WERI-Rb-1 (cell line): ENCODE results near the gene E2F8.

Source experiments
- DNase-seq: peaks from one replicate; pipeline ENCODE4 v3.0.0-alpha.2; 2020
- H3K27ac ChIP-seq: fragments of 250-450 bp; sonication (Bioruptor Pico); 2 replicates; pipeline ENCODE4 v1.5.1; 2020; ENCODE audit warnings: mild to moderate bottlenecking, moderate library complexity
- H3K27me3 ChIP-seq: fragments of 250-450 bp; sonication (Bioruptor Pico); 2 replicates; pipeline ENCODE4 v1.5.1; 2021; ENCODE audit warnings: mild to moderate bottlenecking, low read depth, moderate library complexity; ENCODE audit not compliant: insufficient read depth, severe bottlenecking
- H3K36me3 ChIP-seq: fragments of 250-450 bp; sonication (Bioruptor Pico); 2 replicates; pipeline ENCODE4 v1.5.1; 2020; ENCODE audit warnings: mild to moderate bottlenecking, moderate library complexity
- H3K4me3 ChIP-seq: 2 replicates; pipeline ENCODE4 v1.5.1; 2011; ENCODE audit warnings: low read depth, mild to moderate bottlenecking, control low read depth, low read length
- H3K9me3 ChIP-seq: fragments of 250-450 bp; sonication (Bioruptor Pico); 2 replicates; pipeline ENCODE4 v1.5.1; 2021; ENCODE audit warnings: mild to moderate bottlenecking, moderate library complexity; ENCODE audit not compliant: severe bottlenecking
- TF ChIP-seq, protein P1 (sequence below): IDR thresholded peaks from 2 replicates; pipeline ENCODE4 v1.5.1; 2011; ENCODE audit warnings: low read depth, mild to moderate bottlenecking, control low read depth, inconsistent platforms, low read length

The E2F8 gene

DNA sequence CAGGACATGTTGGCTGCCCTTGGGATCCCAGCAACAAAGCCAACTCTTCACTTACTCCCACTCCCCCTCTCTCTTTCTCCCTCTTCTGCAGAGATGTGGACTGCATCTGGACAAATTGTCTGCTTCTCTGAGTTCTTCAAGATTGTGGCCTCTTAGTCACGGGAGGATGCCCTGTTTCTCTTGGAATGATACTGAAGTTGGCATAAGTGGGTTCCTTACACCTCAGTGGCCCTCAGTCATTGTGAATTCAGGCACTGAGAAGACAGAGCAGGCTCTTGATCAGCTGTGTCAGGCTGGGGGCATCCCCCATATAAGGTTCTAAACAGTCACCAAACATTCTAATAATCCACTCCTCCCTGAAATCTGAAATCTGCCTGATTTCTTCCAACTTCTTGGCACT, 6.1 kb upstream of the E2F8 start:
- H3K36me3 ChIP-seq, result no peaks in the 10 kb centered on the region
- H3K4me3 ChIP-seq, result no peak overlapping the region
- TF ChIP-seq, protein P1, sequence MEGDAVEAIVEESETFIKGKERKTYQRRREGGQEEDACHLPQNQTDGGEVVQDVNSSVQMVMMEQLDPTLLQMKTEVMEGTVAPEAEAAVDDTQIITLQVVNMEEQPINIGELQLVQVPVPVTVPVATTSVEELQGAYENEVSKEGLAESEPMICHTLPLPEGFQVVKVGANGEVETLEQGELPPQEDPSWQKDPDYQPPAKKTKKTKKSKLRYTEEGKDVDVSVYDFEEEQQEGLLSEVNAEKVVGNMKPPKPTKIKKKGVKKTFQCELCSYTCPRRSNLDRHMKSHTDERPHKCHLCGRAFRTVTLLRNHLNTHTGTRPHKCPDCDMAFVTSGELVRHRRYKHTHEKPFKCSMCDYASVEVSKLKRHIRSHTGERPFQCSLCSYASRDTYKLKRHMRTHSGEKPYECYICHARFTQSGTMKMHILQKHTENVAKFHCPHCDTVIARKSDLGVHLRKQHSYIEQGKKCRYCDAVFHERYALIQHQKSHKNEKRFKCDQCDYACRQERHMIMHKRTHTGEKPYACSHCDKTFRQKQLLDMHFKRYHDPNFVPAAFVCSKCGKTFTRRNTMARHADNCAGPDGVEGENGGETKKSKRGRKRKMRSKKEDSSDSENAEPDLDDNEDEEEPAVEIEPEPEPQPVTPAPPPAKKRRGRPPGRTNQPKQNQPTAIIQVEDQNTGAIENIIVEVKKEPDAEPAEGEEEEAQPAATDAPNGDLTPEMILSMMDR, result no peak
- H3K27ac ChIP-seq, result no peak overlapping the region
- peaks cover 3% of the 10 kb centered on the region for H3K27me3 ChIP-seq
- DNase-seq, result no peak
- peaks cover 17% of the 10 kb centered on the region for H3K9me3 ChIP-seq

DNA sequence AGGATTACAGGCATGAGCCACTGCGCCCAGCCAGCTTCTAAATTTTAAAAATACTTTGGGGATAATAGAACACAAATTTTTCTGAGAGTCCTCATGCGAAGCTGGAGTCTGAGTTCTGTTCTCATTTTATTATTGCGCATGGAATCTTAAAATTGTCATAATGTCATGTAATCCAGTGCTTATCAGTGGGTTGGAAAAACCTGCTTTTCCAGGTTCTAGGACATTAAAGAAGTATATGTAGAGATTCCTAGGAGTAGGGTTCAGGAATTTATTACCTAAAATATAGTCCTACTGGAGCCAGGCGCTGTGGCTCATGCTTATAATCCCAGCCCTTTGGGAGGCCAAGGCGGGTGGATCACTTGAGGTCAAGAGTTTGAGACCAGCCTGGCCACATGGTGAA, 4.6 kb upstream of the E2F8 start:
- H3K4me3 ChIP-seq, result no peak overlapping the region
- TF ChIP-seq, protein P1, result no peak
- no peaks in the 10 kb centered on the region for H3K36me3 ChIP-seq
- H3K27me3 ChIP-seq, result peaks cover 3% of the 10 kb centered on the region
- no peak for DNase-seq
- H3K9me3 ChIP-seq, result peaks cover 11% of the 10 kb centered on the region
- H3K27ac ChIP-seq, result no peak overlapping the region

DNA sequence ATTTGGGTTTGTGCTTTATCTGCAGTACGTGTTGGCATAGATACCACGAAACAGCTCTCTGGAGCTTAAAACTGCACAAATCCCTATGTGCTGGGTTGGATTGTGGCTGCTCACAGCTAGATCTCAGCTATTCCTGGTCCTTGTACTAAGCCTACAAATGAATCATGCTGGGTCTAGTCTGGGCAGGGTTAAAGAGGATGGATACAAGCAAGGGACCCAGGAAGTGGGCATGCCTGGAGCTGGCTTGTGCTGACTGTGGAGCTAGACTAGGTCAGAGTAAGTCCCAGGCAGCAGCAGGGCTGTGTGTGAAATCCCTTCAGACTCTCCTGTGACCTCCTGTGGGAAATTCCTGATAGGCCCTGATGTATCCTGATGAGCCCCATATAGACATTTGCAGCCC, 3.9 kb upstream of the E2F8 start:
- DNase-seq, result no peak
- H3K9me3 ChIP-seq, result peaks cover 9% of the 10 kb centered on the region
- no peaks in the 10 kb centered on the region for H3K36me3 ChIP-seq
- H3K27me3 ChIP-seq, result peaks cover 3% of the 10 kb centered on the region
- no peak overlapping the region for H3K4me3 ChIP-seq
- no peak overlapping the region for H3K27ac ChIP-seq
- TF ChIP-seq, protein P1, result no peak

DNA sequence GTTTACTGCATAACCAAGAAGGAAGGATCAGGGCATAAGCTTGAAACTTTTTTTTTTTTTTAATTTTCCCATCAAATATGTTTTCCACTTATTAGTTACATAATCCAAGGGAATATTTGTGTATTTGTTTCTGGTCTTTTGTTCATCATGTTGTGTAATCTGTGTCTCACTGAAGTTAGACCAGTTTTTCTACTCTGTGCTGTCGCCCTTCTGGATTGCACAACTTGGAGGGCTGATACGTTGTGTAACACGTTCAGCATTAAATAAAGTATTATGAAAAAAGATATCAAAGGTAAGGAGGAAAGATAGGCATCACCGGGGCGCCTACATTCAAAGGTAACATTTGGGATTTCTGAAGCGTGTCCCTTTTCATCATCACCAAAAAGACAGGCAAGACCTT, 3.3 kb upstream of the E2F8 start:
- Histone ChIP-seq H3K27me3 (peaks cover 1% of the 10 kb centered on the region), H3K4me3 (no peak overlapping the region), H3K36me3 (no peaks in the 10 kb centered on the region), H3K9me3 (peaks cover 4% of the 10 kb centered on the region), H3K27ac (no peak overlapping the region)
- DNase-seq, result no peak
- TF ChIP-seq, protein P1, result no peak

DNA sequence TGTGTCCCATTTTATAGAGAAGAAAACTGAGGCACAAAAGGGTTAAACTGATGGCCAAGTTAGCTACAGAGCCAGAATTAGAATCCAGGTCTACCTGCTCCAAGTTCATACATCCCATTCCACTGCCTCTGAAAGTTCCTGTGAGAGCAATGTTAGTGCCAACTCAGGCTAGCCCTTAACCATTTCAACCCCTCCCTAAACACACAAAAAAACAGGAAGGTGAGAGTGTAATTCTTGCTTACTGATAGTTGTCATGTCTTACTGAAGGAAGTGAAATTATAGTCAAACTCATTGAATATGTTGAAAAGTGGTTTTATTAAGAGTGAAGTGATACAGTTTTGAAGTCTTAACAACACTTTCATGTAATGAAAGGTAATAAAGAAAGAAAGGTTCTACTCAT, 2.9 kb upstream of the E2F8 start:
- no peaks in the 10 kb centered on the region for H3K36me3 ChIP-seq
- no peaks in the 10 kb centered on the region for H3K27me3 ChIP-seq
- no peak overlapping the region for H3K27ac ChIP-seq
- DNase-seq, result no peak
- TF ChIP-seq, protein P1, result no peak
- no peaks in the 10 kb centered on the region for H3K9me3 ChIP-seq
- H3K4me3 ChIP-seq, result no peak overlapping the region

DNA sequence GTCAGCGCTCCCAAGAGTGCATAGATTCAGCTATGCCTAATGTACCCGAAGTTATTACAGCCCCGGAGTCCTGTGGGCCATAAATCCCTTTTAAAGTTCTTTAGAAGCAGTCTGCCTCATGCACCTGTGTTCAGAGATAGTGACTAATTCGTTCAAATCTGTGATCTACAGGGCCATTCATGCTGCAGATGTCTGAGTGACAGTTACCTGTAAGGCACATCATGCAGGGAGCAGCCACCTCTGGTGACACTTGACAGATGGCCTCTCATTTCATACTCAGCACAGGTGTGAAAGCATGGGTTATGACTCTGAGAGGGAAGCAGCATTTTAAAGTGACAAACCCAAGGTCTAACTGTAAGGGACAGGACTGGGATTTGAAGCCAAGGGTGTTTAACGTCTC, 2.4 kb upstream of the E2F8 start:
- TF ChIP-seq, protein P1, result no peak
- Histone ChIP-seq H3K36me3 (no peaks in the 10 kb centered on the region), H3K27ac (no peak overlapping the region), H3K4me3 (no peak overlapping the region), H3K9me3 (no peaks in the 10 kb centered on the region), H3K27me3 (no peaks in the 10 kb centered on the region)
- no peak for DNase-seq
